CD8-positive, alpha-beta memory T cell (primary cell): ENCODE results near the gene DENND4A. TPM values are rescaled to one million over a fixed set of nuclear protein-coding genes. Genes with fewer than 3 reads are reported as not detected.
A peak's percentile ranks its signal among the peaks of the same experiment; 100 is the strongest.

Source experiments
- CTCF ChIA-PET: fragments of 350-600 bp; sonication (Branson Sonifier 250); formaldehyde crosslinking; loops from one replicate; lab custom pipeline; 2021; ENCODE audit warnings: antibody characterized with exemption; lab: Charles Lee
- POLR2A ChIA-PET: fragments of 350-600 bp; sonication (Branson Sonifier 250); formaldehyde crosslinking; loops from one replicate; lab custom pipeline; 2021; ENCODE audit warnings: antibody characterized with exemption; lab: Charles Lee
- DNase-seq, 5 donors: peaks; one replicate each; pipeline versions ENCODE4 v3.0.0 to v3.0.0-alpha.2; 2020 to 2022; ENCODE audit warnings: mixed read lengths in 1 of 5
- H3K27ac ChIP-seq: one replicate; pipeline ENCODE4 v1.7.0; 2013; ENCODE audit warnings: low read depth, mild to moderate bottlenecking, low read length, moderate library complexity
- H3K27me3 ChIP-seq: 2 replicates; pipeline ENCODE4 v1.7.0; 2013; ENCODE audit warnings: low read length, mild to moderate bottlenecking; ENCODE audit not compliant: insufficient read depth, poor library complexity, severe bottlenecking
- H3K36me3 ChIP-seq: 2 replicates; pipeline ENCODE4 v1.7.0; 2013; ENCODE audit warnings: mild to moderate bottlenecking, low read length, moderate library complexity; ENCODE audit not compliant: insufficient read depth
- H3K4me1 ChIP-seq: 2 replicates; pipeline ENCODE4 v1.7.0; 2013; ENCODE audit warnings: mild to moderate bottlenecking, low read length, moderate library complexity; ENCODE audit not compliant: insufficient read depth
- H3K4me3 ChIP-seq: 2 replicates; pipeline ENCODE4 v1.7.0; 2013; ENCODE audit warnings: mild to moderate bottlenecking, low read length
- H3K9me3 ChIP-seq: 2 replicates; pipeline ENCODE4 v1.7.0; 2013; ENCODE audit warnings: mild to moderate bottlenecking, low read length
- H3K27ac Mint-ChIP-seq, 8 donors: one replicate each; pipeline ENCODE4 v1.8.0; 2020 to 2021; ENCODE audit warnings: mixed read lengths in 8 of 8, mild to moderate bottlenecking in 6 of 8, inconsistent platforms in 3 of 8, moderate library complexity in 3 of 8
- H3K27me3 Mint-ChIP-seq, 2 donors: one replicate each; pipeline ENCODE4 v1.8.0; 2020 to 2021; ENCODE audit warnings: mixed read lengths in 2 of 2, mild to moderate bottlenecking in 1 of 2, moderate library complexity in 1 of 2
- H3K36me3 Mint-ChIP-seq, 3 donors: one replicate each; pipeline ENCODE4 v1.8.0; 2020 to 2021; ENCODE audit warnings: mixed read lengths in 3 of 3, inconsistent platforms in 1 of 3, mild to moderate bottlenecking in 1 of 3
- H3K4me1 Mint-ChIP-seq, 3 donors: one replicate each; pipeline ENCODE4 v1.8.0; 2020 to 2021; ENCODE audit warnings: mixed read lengths in 3 of 3, inconsistent platforms in 1 of 3, mild to moderate bottlenecking in 1 of 3
- H3K4me3 Mint-ChIP-seq, 7 donors: one replicate each; pipeline ENCODE4 v1.8.0; 2020 to 2021; ENCODE audit warnings: mixed read lengths in 7 of 7, mild to moderate bottlenecking in 6 of 7, moderate library complexity in 4 of 7, inconsistent platforms in 2 of 7
- H3K9me3 Mint-ChIP-seq, 5 donors: one replicate each; pipeline ENCODE4 v1.8.0; 2020 to 2022; ENCODE audit warnings: mixed read lengths in 5 of 5, mild to moderate bottlenecking in 3 of 5, moderate library complexity in 2 of 5, inconsistent platforms in 1 of 5
- polyA plus RNA-seq: library from polyadenylated mRNA; unstranded; fragments of 300-500 nt; fragmentation: Illumina TruSeq; gene quantifications from one replicate; pipeline ENCODE4 v1.2.3, GENCODE V29; 2021
- total RNA-seq, 2 experiments: library from RNA; stranded (reverse); gene quantifications; one replicate each; pipeline ENCODE4 v1.2.3, GENCODE V29; 2021

Gene DENND4A
- total and polyA plus RNA-seq, 3 experiments from 2014 or later = 21.5 to 54.3 (median 47.2) TPM

- Histone ChIP-seq H3K27ac (no peak overlapping the region), H3K4me3 (no peak overlapping the region), H3K36me3 (no peaks in the 10 kb centered on the region), H3K9me3 (no peaks in the 10 kb centered on the region), H3K4me1 (peaks cover 36% of the 10 kb centered on the region), H3K27me3 (no peaks in the 10 kb centered on the region)
- ChIA-PET CTCF (interaction anchor here (2.5 kb wide), 1 partner anchor 59 kb away, joined by 8 read pairs; no protein-coding TSS in a partner anchor), POLR2A (no interaction called here)
- no peak for DNase-seq
- peaks cover 52 to 77% (median 63%) of the 10 kb centered on the region in 3 donors for H3K4me1 Mint-ChIP-seq
- peak overlapping the region in 6 of 7 donors; percentile 6 to 68 (median 38) for H3K4me3 Mint-ChIP-seq
- no peaks in the 10 kb centered on the region for H3K9me3 Mint-ChIP-seq
- H3K27ac Mint-ChIP-seq = peak overlapping the region; percentile 11 to 85 (median 64)
- no peaks in the 10 kb centered on the region for H3K27me3 Mint-ChIP-seq
- H3K36me3 Mint-ChIP-seq = peaks cover 6 to 33% (median 19%) of the 10 kb centered on the region in 3 donors
Measured at GRCh38 chr15:65773386-65774111, 18.5 kb downstream of the DENND4A start.

- POLR2A ChIA-PET = no interaction called here
- Mint-ChIP-seq H3K27ac (peak overlapping the region in 7 of 8 donors; percentile 8 to 85 (median 62)), H3K36me3 (peaks cover 6 to 30% (median 23%) of the 10 kb centered on the region in 3 donors), H3K4me3 (peak overlapping the region in 5 of 7 donors; percentile 19 to 68 (median 47)), H3K9me3 (no peaks in the 10 kb centered on the region), H3K4me1 (peaks cover 52 to 77% (median 64%) of the 10 kb centered on the region in 3 donors), H3K27me3 (no peaks in the 10 kb centered on the region)
- DNase-seq = peak in 1 of 5 donors; percentile 18
- no peak overlapping the region for H3K4me3 ChIP-seq
- H3K27me3 ChIP-seq = no peaks in the 10 kb centered on the region
- peaks cover 36% of the 10 kb centered on the region for H3K4me1 ChIP-seq
- no peaks in the 10 kb centered on the region for H3K9me3 ChIP-seq
- CTCF ChIA-PET = interaction anchor here (1.3 to 2.5 kb wide), 2 partner anchors 51 to 59 kb away, joined by 3 to 8 read pairs; no protein-coding TSS in a partner anchor
- no peaks in the 10 kb centered on the region for H3K36me3 ChIP-seq
- H3K27ac ChIP-seq = no peak overlapping the region
Measured at GRCh38 chr15:65772930-65773329, 19.2 kb downstream of the DENND4A start.

GRCh38 chr15:65771870-65772269 lies 20.2 kb downstream of the DENND4A start:
- no peak for DNase-seq
- H3K36me3 ChIP-seq = no peaks in the 10 kb centered on the region
- peaks cover 37% of the 10 kb centered on the region for H3K4me1 ChIP-seq
- Mint-ChIP-seq H3K27ac (peak overlapping the region in 2 of 8 donors; percentile 4 to 13), H3K36me3 (peaks cover 6 to 33% (median 23%) of the 10 kb centered on the region in 3 donors), H3K9me3 (no peaks in the 10 kb centered on the region), H3K4me3 (no peak overlapping the region), H3K4me1 (peaks cover 57 to 77% (median 66%) of the 10 kb centered on the region in 3 donors), H3K27me3 (no peaks in the 10 kb centered on the region)
- no peaks in the 10 kb centered on the region for H3K27me3 ChIP-seq
- ChIA-PET CTCF (interaction anchor here (1.3 kb wide), 1 partner anchor 52 kb away, joined by 3 read pairs; no protein-coding TSS in a partner anchor), POLR2A (interaction anchor here (0.5 to 0.6 kb wide), 2 partner anchors 14 to 57 kb away, joined by 3 read pairs; no protein-coding TSS in a partner anchor)
- H3K9me3 ChIP-seq = no peaks in the 10 kb centered on the region
- H3K4me3 ChIP-seq = no peak overlapping the region
- no peak overlapping the region for H3K27ac ChIP-seq

GRCh38 chr15:65769482-65769881 lies 22.6 kb downstream of the DENND4A start:
- POLR2A ChIA-PET = interaction anchor here (0.6 to 1.2 kb wide), 3 partner anchors 19 to 110 kb away, joined by 4 to 10 read pairs (median 7); no protein-coding TSS in a partner anchor
- no peaks in the 10 kb centered on the region for H3K27me3 ChIP-seq
- H3K4me3 ChIP-seq = no peak overlapping the region
- H3K9me3 ChIP-seq = no peaks in the 10 kb centered on the region
- peaks cover 60 to 81% (median 71%) of the 10 kb centered on the region in 3 donors for H3K4me1 Mint-ChIP-seq
- no peak overlapping the region for H3K27ac ChIP-seq
- no peak overlapping the region for H3K4me3 Mint-ChIP-seq
- no peaks in the 10 kb centered on the region for H3K36me3 ChIP-seq
- no peaks in the 10 kb centered on the region for H3K27me3 Mint-ChIP-seq
- H3K9me3 Mint-ChIP-seq = no peaks in the 10 kb centered on the region
- H3K4me1 ChIP-seq = peaks cover 33% of the 10 kb centered on the region
- DNase-seq = no peak
- peaks cover 6 to 32% (median 21%) of the 10 kb centered on the region in 3 donors for H3K36me3 Mint-ChIP-seq
- CTCF ChIA-PET = interaction anchor here (0.6 to 1.2 kb wide), 4 partner anchors 10 to 88 kb away, joined by 3 to 4 read pairs (median 3); no protein-coding TSS in a partner anchor
- H3K27ac Mint-ChIP-seq = no peak overlapping the region

GRCh38 chr15:65767895-65768294 lies 24.2 kb downstream of the DENND4A start:
- H3K27me3 ChIP-seq = no peaks in the 10 kb centered on the region
- peaks cover 29% of the 10 kb centered on the region for H3K4me1 ChIP-seq
- H3K27ac Mint-ChIP-seq = peak overlapping the region in 5 of 8 donors; percentile 5 to 87 (median 41)
- no peak overlapping the region for H3K4me3 ChIP-seq
- no peaks in the 10 kb centered on the region for H3K27me3 Mint-ChIP-seq
- no peak overlapping the region for H3K27ac ChIP-seq
- no peaks in the 10 kb centered on the region for H3K36me3 ChIP-seq
- peaks cover 6 to 27% (median 14%) of the 10 kb centered on the region in 3 donors for H3K36me3 Mint-ChIP-seq
- DNase-seq = no peak
- ChIA-PET POLR2A (no interaction called here), CTCF (interaction anchor here (1.6 kb wide), 1 partner anchor 64 kb away, joined by 5 read pairs; no protein-coding TSS in a partner anchor)
- peak overlapping the region in 2 of 7 donors; percentile 4 to 20 for H3K4me3 Mint-ChIP-seq
- H3K4me1 Mint-ChIP-seq = peaks cover 59 to 80% (median 68%) of the 10 kb centered on the region in 3 donors
- no peaks in the 10 kb centered on the region for H3K9me3 Mint-ChIP-seq
- H3K9me3 ChIP-seq = no peaks in the 10 kb centered on the region

- Mint-ChIP-seq H3K4me1 (peaks cover 65 to 82% (median 71%) of the 10 kb centered on the region in 3 donors), H3K27me3 (no peaks in the 10 kb centered on the region), H3K36me3 (peaks cover 6 to 27% (median 14%) of the 10 kb centered on the region in 3 donors), H3K9me3 (no peaks in the 10 kb centered on the region), H3K27ac (peak overlapping the region in 2 of 8 donors; percentile 2 to 43), H3K4me3 (peak overlapping the region in 1 of 7 donors; percentile 24)
- CTCF ChIA-PET = interaction anchor here (0.6 to 1.6 kb wide), 3 partner anchors 62 to 1420 kb away, joined by 3 to 5 read pairs (median 3); no protein-coding TSS in a partner anchor
- no peaks in the 10 kb centered on the region for H3K36me3 ChIP-seq
- DNase-seq = no peak
- H3K4me3 ChIP-seq = no peak overlapping the region
- no peaks in the 10 kb centered on the region for H3K9me3 ChIP-seq
- no peaks in the 10 kb centered on the region for H3K27me3 ChIP-seq
- H3K4me1 ChIP-seq = peaks cover 27% of the 10 kb centered on the region
- no peak overlapping the region for H3K27ac ChIP-seq
- POLR2A ChIA-PET = no interaction called here
Measured at GRCh38 chr15:65767264-65767595, 24.9 kb downstream of the DENND4A start.

- Histone ChIP-seq H3K4me3 (no peak overlapping the region), H3K9me3 (no peaks in the 10 kb centered on the region), H3K27me3 (no peaks in the 10 kb centered on the region), H3K36me3 (no peaks in the 10 kb centered on the region), H3K27ac (no peak overlapping the region), H3K4me1 (peaks cover 30% of the 10 kb centered on the region)
- Mint-ChIP-seq H3K4me3 (peak overlapping the region in 2 of 7 donors; percentile 6 to 50), H3K4me1 (peaks cover 64 to 82% (median 70%) of the 10 kb centered on the region in 3 donors), H3K36me3 (peaks cover 6 to 21% (median 10%) of the 10 kb centered on the region in 3 donors), H3K9me3 (no peaks in the 10 kb centered on the region), H3K27me3 (no peaks in the 10 kb centered on the region), H3K27ac (peak overlapping the region in 3 of 8 donors; percentile 43 to 78 (median 62))
- no peak for DNase-seq
- CTCF ChIA-PET = interaction anchor here (0.6 to 1.3 kb wide), 3 partner anchors 11 to 1419 kb away, joined by 3 read pairs; no protein-coding TSS in a partner anchor
- POLR2A ChIA-PET = no interaction called here
Measured at GRCh38 chr15:65766422-65767263, 25.4 kb downstream of the DENND4A start.
